ENCODE results near the gene ZBTB9.

Gene ZBTB9, protein sequence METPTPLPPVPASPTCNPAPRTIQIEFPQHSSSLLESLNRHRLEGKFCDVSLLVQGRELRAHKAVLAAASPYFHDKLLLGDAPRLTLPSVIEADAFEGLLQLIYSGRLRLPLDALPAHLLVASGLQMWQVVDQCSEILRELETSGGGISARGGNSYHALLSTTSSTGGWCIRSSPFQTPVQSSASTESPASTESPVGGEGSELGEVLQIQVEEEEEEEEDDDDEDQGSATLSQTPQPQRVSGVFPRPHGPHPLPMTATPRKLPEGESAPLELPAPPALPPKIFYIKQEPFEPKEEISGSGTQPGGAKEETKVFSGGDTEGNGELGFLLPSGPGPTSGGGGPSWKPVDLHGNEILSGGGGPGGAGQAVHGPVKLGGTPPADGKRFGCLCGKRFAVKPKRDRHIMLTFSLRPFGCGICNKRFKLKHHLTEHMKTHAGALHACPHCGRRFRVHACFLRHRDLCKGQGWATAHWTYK

DNA sequence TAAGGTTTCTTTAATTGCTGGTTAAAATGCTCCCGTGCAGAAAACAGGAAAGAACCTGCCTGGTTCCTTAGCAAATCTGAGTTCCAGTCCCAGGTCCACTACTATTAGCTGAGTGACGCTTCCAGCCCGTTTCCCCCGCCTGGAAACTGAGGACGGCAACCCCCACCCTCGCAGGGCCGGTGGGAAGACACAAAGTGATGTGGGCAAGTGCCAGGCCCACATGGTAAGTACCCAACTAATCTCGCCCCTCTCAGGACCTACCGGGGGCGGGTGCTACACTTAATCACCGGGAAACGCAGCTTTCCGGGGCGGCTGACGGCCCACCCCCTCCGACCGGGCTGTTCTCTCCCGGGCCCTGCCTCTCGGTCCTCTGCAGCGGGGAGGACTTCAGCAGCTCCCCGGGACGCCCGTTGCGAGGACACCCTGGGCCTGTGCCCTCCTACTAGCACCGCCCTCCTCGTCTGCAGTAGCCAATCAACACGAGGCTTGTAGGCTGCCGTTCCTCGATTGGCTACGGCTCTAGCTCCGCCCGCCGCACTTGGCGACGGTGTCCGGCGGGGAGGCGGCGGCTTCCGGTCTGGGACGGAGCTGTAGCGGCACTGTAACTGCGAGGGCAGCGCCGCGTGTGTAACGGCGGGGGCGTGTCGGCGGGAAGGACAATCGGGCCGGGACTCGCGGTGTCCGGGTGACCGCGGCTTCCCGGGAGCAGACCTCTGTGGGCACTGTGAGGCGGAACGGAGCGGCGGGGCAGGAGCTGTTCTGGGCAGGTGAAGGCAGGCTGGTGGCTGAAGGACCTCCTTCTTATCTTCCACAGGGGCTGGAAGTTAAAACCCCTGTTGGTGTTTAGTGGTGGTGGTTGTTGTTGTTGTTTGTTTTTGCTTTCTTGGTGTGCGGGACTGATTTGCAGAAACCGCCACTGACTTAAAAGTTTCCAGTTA is at the start of gene ZBTB9:
TSS of gene ZBTB9 (plus strand) at position 568 of the 938 bp plus-strand sequence. CDS start 525 bp downstream, outside the sequence.
- DNase-seq (ENCODE audit: extremely low read depth in 1 of 2, low read depth in 1 of 2) = peak; percentile 89 to 96

DNA sequence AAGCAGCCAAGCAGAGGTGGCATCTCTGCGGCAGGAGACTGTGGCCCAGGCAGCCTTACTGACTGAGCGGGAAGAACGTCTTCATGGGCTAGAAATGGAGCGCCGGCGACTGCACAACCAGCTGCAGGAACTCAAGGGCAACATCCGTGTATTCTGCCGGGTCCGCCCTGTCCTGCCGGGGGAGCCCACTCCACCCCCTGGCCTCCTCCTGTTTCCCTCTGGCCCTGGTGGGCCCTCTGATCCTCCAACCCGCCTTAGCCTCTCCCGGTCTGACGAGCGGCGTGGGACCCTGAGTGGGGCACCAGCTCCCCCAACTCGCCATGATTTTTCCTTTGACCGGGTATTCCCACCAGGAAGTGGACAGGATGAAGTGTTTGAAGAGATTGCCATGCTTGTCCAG is 49.5 kb upstream of the ZBTB9 start:
- DNase-seq (ENCODE audit: extremely low read depth in 1 of 2, low read depth in 1 of 2) = no peak

DNA sequence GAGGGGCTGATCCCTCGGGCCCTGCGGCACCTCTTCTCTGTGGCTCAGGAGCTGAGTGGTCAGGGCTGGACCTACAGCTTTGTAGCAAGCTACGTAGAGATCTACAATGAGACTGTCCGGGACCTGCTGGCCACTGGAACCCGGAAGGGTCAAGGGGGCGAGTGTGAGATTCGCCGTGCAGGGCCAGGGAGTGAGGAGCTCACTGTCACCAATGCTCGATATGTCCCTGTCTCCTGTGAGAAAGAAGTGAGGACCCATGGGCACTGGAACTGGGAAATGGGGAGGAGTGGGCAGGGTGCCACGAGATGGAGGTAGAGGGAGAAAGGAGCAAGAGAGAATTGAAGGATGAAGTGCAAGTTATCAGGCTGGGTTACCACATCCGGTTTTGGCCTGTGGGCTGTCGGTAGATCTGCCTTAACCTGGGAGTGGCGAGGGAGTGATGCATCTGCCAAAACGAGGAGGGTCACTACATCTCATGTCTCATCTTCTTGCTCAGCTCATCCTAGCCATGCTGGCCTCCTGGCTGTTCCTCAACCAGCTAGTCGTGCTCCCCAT is 48.9 kb upstream of the ZBTB9 start:
- no peak for DNase-seq (ENCODE audit: extremely low read depth in 1 of 2, low read depth in 1 of 2)

DNA sequence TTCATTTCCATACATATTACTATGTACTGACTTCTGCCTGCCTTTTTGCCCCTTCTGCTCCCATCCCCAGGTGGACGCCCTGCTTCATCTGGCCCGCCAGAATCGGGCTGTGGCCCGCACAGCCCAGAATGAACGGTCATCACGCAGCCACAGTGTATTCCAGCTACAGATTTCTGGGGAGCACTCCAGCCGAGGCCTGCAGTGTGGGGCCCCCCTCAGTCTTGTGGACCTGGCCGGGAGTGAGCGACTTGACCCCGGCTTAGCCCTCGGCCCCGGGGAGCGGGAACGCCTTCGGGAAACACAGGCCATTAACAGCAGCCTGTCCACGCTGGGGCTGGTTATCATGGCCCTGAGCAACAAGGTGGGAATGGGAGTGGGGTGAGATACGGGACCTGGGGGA is 48.2 kb upstream of the ZBTB9 start:
- DNase-seq (ENCODE audit: extremely low read depth in 1 of 2, low read depth in 1 of 2) = no peak

DNA sequence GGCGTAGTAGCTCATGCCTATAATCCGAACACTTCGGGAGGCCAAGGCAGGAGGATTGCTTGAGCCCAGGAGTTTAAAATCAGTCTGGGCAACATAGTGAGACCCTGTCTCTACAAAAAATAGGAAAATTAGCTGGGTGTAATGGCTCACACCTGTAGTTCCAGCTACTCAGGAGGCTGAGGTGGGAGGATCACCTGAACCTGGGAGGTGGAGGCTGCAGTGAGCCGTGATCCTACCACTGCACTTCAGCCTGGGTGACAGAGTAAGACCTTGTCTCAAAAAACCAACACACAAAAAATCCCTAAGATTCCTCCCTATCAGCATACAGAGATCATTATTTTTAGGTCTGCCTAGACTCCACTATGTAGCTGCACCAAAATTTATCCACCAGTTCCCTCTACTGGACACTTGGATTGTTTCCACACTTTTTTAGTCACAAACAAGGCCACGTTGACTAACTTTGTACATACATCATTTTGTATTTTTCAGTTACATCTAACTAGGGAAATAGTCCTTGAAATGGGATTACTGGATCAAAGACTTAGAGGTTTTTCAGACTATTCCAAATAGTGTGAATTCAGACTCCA is 47.2 kb upstream of the ZBTB9 start:
- no peak for DNase-seq (ENCODE audit: extremely low read depth in 1 of 2, low read depth in 1 of 2)

DNA sequence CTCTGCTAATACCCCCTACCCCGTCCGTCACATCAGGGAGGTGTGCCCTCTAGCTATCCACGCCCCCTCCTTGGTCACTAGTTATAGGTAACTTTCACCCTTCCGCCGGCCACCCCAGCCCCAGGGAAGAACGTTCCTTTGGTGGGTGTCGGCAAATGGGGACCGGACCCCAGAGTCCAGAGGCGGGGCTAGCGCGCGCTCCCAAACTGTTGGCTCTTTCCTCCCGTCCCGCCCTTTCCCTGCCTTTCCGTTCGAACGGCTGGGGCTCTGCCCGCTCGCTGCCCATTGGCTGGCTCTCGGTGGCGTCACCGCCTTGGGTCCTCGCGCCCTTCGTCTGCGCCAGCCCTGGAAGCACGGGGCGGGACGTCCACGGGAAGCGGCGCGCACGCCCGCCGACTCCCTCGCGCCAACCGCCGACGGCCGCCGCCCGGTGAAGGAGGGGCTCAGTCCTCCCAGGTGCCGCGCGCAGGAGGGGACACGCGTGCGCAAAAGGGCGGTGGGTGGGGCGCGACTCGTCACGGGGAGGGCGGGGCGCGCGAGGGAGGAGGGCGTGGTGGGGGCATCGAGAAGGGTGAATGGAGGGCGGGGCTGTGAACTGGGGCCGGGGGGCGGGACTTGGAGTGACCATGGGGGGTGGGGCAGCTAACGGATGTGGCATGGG is 44.2 kb upstream of the ZBTB9 start:
- DNase-seq (ENCODE audit: extremely low read depth in 1 of 2, low read depth in 1 of 2) = peak; percentile 93 to 96

DNA sequence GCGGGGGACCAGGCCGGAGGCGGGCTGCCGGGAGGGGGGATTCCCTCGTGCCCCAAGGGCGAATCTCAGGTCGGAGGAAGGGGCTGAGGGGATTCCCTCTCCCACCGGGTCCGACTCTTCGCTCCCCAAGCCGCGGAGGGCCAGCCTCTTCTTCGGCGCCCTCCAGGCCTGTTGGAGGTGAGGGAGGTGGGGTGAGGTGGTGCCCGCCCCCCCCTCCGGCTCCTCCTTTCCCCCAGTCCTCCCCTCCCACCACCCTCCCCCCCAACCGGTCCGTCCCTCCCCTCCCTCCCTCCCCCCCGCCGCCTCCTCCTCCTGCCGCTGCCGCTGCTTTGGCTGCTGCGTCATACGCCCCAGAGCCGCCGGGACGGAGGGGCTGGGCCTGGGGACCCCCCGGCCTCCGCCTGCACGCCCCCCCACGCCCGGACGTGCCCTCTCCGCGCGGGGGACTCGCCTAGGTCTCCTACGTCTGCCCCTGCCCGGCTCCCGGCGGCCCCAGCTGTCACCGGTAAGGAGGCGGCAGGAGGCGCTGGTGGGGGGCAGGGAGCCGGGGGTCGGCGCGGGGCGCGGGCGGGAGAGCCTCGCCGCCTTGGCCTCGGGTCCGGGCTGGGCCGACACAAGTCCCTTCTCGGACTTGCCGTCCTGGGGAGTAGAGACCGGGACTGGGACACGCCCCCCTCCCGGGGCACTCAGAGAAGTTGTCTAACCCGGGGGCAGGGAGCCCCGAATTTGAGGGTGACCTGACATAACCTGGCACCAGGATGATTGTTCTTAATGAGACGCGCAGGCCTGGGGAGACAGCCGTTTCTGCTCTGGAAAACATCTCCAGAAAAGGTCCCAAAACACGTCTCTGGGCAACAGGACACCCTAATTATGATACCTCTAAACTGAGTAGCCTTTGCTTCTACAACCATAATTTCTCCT is 43.4 kb upstream of the ZBTB9 start, which contains the start of gene PHF1:
TSS of gene PHF1 (plus strand) at position 304 of the 921 bp plus-strand sequence. CDS start 1,250 bp downstream, outside the sequence.
- peak in 1 of 2 donors; percentile 67 for DNase-seq (ENCODE audit: extremely low read depth in 1 of 2, low read depth in 1 of 2)

DNA sequence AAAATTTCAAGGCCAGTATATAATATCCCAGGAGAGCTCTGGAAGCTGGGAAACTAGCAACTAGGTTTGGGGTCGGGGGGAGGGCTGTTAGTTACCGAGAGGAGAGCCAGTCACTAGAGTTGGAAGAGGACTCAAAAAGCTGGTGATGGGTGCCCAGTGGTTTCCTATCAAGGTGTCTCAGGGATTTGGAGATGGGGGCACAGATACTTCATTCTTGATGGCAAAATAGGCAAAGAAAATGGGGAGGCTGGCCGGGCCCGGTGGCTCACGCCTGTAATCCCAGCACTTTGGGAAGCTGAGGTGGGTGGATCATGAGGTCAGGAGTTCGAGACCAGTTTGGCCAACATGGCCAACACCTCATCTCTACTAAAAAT is 42.8 kb upstream of the ZBTB9 start:
- DNase-seq (ENCODE audit: extremely low read depth in 1 of 2, low read depth in 1 of 2) = no peak

DNA sequence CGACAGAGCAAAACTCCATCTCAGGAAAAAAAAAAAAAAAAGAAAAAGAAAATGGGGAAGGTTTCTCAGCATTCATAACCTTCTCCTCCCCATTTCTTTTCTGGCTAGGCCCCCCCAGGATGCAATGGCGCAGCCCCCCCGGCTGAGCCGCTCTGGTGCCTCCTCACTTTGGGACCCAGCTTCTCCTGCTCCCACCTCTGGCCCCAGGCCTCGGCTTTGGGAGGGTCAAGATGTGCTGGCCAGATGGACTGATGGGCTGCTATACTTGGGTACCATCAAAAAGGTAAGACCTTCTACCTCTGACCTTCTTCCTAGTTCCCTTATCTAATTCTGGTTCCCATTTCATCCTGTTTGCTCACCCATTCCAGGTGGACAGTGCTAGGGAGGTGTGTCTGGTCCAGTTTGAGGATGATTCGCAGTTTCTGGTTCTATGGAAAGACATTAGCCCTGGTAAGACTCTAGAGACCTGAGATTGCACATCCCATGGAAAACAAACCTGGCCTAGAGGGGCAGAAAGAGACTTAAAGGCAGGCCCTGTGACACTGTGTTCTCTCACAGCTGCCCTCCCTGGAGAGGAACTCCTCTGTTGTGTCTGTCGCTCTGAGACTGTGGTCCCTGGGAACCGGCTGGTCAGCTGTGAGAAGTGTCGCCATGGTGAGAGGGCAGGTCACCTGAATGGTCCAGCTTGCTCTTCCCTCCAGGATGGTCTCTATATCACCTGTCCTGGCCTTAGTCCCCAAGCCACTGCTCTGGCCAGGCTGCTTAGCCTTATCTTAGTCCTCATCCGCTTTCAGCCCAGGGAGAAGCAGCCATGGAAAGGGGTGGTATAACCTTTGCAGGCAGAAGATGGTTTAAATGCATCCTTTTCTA is 42.0 kb upstream of the ZBTB9 start:
- no peak for DNase-seq (ENCODE audit: extremely low read depth in 1 of 2, low read depth in 1 of 2)

DNA sequence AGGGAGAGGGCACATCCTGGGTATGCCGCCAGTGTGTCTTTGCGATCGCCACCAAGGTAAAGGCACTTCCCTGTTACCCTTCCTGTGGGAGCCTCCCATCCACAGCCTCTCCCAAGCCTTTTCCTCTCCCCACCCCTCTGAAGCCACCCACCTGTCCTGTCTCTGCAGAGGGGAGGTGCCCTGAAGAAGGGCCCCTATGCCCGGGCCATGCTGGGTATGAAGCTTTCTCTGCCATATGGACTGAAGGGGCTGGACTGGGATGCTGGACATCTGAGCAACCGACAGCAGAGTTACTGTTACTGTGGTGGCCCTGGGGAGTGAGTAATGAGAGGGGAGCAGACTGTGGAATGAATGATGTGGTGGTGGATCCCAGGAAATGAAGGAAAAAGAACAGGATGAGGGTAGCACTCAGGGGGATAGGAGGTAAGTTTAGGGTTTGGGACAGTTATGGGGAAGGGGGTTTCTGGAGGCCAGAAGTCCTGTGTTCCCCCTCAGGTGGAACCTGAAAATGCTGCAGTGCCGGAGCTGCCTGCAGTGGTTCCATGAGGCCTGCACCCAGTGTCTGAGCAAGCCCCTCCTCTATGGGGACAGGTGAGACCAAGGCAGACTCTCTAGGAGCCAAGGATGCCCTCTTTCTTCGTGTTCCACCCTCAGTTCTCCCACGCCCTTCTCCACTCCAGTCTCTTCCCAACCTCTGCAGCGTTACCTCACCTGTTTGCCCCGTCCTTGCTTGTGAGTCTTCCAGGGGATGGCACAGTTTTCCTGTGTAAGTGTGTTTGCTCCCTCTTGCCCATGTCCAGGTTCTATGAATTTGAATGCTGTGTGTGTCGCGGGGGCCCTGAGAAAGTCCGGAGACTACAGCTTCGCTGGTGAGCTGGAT is 40.9 kb upstream of the ZBTB9 start:
- DNase-seq (ENCODE audit: extremely low read depth in 1 of 2, low read depth in 1 of 2) = no peak

DNA sequence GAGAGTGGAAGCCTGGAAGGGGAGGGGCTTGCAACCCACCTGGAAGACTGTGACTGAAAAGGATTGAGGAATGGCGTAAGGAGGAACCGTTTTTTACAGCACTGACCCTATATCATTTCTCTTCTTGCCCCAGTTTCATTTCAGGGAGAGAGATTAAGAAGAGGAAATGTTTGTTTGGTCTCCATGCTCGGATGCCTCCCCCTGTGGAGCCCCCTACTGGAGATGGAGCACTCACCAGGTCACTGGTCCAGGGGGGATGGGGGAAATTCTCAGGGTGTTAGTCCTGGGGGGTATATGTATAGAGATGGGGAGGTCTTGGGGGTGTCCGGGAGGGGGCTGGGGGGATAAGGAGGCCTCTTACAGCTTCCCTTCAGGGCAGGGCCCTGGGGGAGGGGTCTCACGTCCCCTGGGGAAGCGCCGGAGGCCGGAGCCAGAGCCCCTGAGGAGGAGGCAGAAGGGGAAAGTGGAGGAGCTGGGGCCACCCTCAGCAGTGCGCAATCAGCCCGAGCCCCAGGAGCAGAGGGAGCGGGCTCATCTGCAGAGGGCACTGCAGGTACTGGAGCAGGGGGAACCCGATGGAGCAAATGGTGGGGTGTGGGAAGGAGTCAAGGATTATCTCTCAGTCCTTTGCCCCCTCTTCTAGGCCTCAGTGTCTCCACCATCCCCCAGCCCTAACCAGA is 39.6 kb upstream of the ZBTB9 start:
- DNase-seq (ENCODE audit: extremely low read depth in 1 of 2, low read depth in 1 of 2) = no peak

DNA sequence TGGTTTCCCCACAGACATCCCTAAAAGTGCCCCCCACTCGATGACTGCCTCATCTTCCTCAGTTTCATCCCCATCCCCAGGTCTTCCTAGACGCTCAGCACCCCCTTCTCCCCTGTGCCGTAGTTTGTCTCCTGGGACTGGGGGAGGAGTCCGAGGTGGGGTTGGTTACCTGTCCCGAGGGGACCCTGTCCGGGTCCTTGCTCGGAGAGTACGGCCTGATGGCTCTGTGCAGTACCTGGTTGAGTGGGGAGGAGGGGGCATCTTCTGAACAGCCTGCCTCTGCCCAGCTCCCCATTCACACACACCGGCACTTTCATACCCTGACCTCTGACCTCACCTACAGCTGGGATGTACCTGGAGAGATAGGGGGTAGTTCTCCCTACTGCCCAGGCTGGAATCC is 38.5 kb upstream of the ZBTB9 start:
- no peak for DNase-seq (ENCODE audit: extremely low read depth in 1 of 2, low read depth in 1 of 2)

DNA sequence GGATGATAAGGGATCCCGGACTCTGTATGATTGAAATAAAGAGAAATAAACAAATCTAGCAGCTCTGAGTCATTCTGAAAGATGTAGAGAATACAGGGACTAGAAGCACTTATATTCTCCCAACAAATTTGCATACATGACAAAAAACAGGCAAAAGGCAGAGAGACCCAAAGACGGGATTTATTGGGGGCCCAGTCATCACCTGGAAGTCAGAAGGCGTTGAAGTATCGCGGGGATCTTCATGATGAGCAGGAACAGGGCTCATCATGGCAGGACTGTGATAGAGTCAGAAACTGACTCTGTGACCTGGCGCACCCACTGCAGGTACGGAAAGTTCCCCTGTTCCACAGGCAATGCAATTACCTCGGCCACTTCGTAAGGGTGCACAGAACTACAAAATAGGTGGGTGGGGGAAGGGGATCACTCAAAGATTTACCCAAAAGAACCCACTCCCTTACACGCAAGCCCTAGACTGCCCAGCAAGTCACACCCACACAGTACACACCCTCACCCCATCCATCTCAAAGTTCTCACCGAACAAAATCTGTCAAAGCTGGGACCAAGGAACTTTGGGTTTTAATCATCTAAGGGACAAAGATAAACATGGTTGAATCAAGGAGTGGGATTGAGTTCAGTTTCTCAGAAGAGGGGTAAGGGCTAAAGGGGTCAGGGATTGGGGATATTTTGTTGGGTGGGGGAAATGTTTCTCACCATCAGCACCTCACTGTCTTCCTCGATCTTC is 37.8 kb upstream of the ZBTB9 start:
- DNase-seq (ENCODE audit: extremely low read depth in 1 of 2, low read depth in 1 of 2) = no peak

DNA sequence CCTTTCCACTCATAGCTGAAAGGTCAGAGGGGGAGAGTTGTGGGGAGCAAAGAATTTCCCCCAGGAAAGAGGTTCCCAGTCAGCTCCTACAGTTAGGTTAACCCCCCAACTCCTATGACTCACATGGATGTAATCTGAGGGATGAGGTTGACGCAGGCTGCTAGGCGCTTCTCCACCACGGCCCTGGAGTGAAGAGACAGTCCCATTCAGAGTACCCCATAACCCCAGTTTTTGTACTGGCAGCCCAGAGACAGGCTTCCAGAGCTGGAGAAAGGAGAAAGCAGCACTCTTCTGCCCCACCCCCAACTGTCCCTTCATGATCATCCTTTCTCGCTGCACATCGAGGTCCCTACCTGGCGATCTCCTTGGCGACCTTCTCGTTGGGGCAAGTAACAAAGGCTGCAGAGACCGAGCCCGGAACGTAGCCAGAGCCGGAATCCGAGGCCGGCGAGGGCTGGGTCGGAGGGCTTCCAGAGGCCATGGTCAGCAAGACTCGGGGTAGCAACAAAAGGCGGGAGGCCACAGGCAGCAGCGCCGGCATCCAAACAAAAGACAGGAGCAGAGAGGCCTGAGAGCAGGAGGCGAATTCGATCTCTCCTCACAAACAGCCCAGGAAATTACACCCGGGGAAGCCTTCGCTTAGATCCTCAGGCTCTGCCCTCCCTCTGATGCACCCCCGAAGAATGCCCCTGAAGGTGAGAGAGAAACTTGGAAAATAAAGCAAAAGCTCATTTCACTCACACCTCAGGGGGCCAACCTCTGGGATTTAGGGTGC is 37.1 kb upstream of the ZBTB9 start:
- no peak for DNase-seq (ENCODE audit: extremely low read depth in 1 of 2, low read depth in 1 of 2)

DNA sequence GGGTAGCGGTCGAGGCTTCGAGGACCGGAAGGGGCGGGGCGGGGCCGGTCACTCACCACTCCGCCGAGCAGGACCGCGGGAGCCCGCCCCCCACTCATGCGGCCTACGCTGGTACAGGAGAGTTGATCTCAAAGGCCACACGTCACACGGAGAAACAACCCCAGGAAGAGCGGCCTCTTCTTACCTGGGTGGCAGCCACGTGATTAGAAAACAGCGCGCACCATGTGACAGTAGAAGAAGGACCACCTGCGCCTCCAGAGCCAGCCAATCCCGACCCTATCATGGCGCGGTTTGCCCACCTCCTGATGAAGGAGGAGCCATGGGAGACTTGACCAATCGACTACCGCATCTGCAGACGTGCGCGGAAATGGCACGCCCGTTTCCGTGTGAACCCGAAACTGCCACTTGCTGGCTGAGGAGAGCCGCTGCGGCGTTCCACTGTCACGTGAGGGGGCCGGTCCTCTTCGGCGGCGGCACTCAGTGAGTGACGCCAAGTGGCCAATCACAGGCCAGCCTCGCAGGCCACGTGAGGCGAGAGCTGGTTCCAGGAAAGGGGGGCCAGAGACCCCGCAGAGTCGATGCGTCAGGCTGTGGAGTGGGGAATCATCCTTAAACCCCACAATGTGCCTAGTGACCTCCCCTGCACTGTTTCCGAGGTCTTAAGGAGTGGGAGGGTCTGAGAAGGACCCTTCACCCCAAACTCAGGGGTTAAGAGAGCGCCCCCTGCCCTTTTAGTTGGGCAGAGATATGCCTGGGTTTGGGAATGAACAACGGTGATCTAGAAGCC is 36.3 kb upstream of the ZBTB9 start, which contains the start of gene CUTA:
TSS of gene CUTA (minus strand) at position 205 of the 787 bp plus-strand sequence. CDS start at position 98, 107 bp downstream.
- peak; percentile 98 to 99 for DNase-seq (ENCODE audit: extremely low read depth in 1 of 2, low read depth in 1 of 2)

Measured in stimulated activated CD8-positive, alpha-beta memory T cell treated with anti-CD3 and anti-CD28 coated beads, Interleukin-7, amount 100 ng/mL, for 48 hours (primary cell).